Testis (tissue), 3 donors: ENCODE data around the gene ATOSB. TPM values are rescaled to one million over a fixed set of nuclear protein-coding genes. Genes with fewer than 3 reads are reported as not detected.
A peak's percentile ranks its signal among the peaks of the same experiment; 100 is the strongest.
"Not testable (repeated sequence)": the region's sequence is repeated elsewhere in the genome, so short reads cannot be mapped to it uniquely, and the experiment has no call there.

ENCODE experiments used
- DNase-seq: peaks from one replicate; pipeline ENCODE4 v3.0.0-alpha.2; 2019
- H3K27ac ChIP-seq, 2 donors: fragments of 200-600 bp; sonication (generic); one replicate each; pipeline ENCODE4 v1.5.1; 2019
- H3K27me3 ChIP-seq: fragments of 200-600 bp; sonication (generic); one replicate; pipeline ENCODE4 v1.5.1; 2019
- H3K36me3 ChIP-seq: fragments of 200-600 bp; sonication (generic); one replicate; pipeline ENCODE4 v1.5.1; 2017; ENCODE audit warnings: low read depth; ENCODE audit errors: missing control alignments
- H3K4me1 ChIP-seq: fragments of 200-600 bp; sonication (generic); one replicate; pipeline ENCODE4 v1.5.1; 2019
- H3K4me3 ChIP-seq, 2 donors: fragments of 200-600 bp; sonication (generic); one replicate each; pipeline ENCODE4 v1.5.1; 2017 to 2019
- H3K9me3 ChIP-seq: fragments of 200-600 bp; sonication (generic); one replicate; pipeline ENCODE4 v1.5.1; 2017
- CTCF ChIP-seq, 3 experiments: fragments of 450-650 bp in 2 of 3; fragments of 200-600 bp in 1 of 3; sonication (generic) in 1 of 3; IDR thresholded peaks; one replicate each; pipeline ENCODE4 v1.5.1; 2016 to 2019; ENCODE audit warnings: antibody characterized with exemption in 3 of 3, mild to moderate bottlenecking in 2 of 3, moderate library complexity in 1 of 3
- POLR2A ChIP-seq: fragments of 450-650 bp; IDR thresholded peaks from one replicate; pipeline ENCODE4 v1.6.1; 2017; ENCODE audit warnings: antibody characterized with exemption, mild to moderate bottlenecking, moderate library complexity
- WGBS, 2 donors: methylation state at CpG; one replicate each; pipeline ENCODE4 v1.1.5; 2018; 5-methylcytosine and 5-hydroxymethylcytosine counted together
- intact Hi-C: fragments of 100-400 bp; cut with DNase I; formaldehyde crosslinking; loops from one replicate; pipeline ENCODE4 v1.15.1; 2023; ENCODE audit warnings: low total_unique reads
- polyA plus RNA-seq: library from polyadenylated mRNA; stranded (reverse); fragments of 350-450 nt; fragmentation: Illumina TruSeq; extraction: RNeasy Lipid Tissue Mini Kit (QIAGEN cat#74804); gene quantifications from one replicate; pipeline ENCODE4 v1.2.3, GENCODE V29; 2014; ENCODE audit warnings: low read depth, low replicate concordance; ENCODE audit not compliant: insufficient read depth
- total RNA-seq, 2 donors: library from RNA; depleted of rRNA; stranded (reverse); fragments of >200 nt; gene quantifications; one replicate each; pipeline ENCODE4 v1.2.3, GENCODE V29; 2016

Gene ATOSB
- total and polyA plus RNA-seq, 3 donors from 2014 or later, result 15.9 to 19.6 (median 16.0) TPM

- Histone ChIP-seq H3K9me3 (no peaks in the 10 kb centered on the region), H3K4me3 (peak within 1 kb of the TSS; percentile 82 to 89), H3K27ac (peak within 1 kb of the TSS; percentile 87 to 91), H3K4me1 (peaks cover 8% of the 10 kb centered on the region), H3K36me3 (no peaks in the 10 kb centered on the region), H3K27me3 (no peaks in the 10 kb centered on the region)
- intact Hi-C loops, result no loop called here
- peak; percentile 98 for DNase-seq
- 0% methylated on average over 22 to 63 of the region's 70 CpGs for WGBS, 2 donors
- no peak for TF ChIP-seq CTCF (IDR thresholded peaks at IDR 0.05)
- peak; percentile 69 for TF ChIP-seq POLR2A
Measured at GRCh38 chr9:35161713-35162604, 46.3 kb upstream of the ATOSB start, which contains the start of gene UNC13B. Gene UNC13B, plus strand, starts transcription at chr9:35162009. Its CDS starts 275 bp downstream, at chr9:35162284.

GRCh38 chr9:35158501-35159280 is 43.0 kb upstream of the ATOSB start:
- no peak for TF ChIP-seq CTCF (IDR thresholded peaks at IDR 0.05)
- no peak for TF ChIP-seq POLR2A
- no peak overlapping the region for H3K27ac ChIP-seq
- no peak for DNase-seq
- WGBS, 2 donors, result 85% methylated on average over 10 of the region's 10 CpGs
- no peaks in the 10 kb centered on the region for H3K27me3 ChIP-seq
- no peaks in the 10 kb centered on the region for H3K9me3 ChIP-seq
- intact Hi-C loops, result no loop called here
- peaks cover 8% of the 10 kb centered on the region for H3K4me1 ChIP-seq
- H3K36me3 ChIP-seq, result no peaks in the 10 kb centered on the region
- no peak overlapping the region for H3K4me3 ChIP-seq

- H3K27ac ChIP-seq, intact Hi-C loops, H3K4me1 ChIP-seq, DNase-seq, H3K36me3 ChIP-seq, H3K27me3 ChIP-seq, H3K4me3 ChIP-seq, H3K9me3 ChIP-seq: not testable (repeated sequence)
- 68 to 78% methylated on average over 6 of the region's 6 CpGs for WGBS, 2 donors
Measured at GRCh38 chr9:35157836-35158235, 42.2 kb upstream of the ATOSB start.

GRCh38 chr9:35156781-35157180 is 41.1 kb upstream of the ATOSB start:
- Histone ChIP-seq H3K4me3 (no peak overlapping the region), H3K36me3 (no peaks in the 10 kb centered on the region), H3K4me1 (no peaks in the 10 kb centered on the region), H3K27me3 (no peaks in the 10 kb centered on the region), H3K9me3 (no peaks in the 10 kb centered on the region), H3K27ac (no peak overlapping the region)
- intact Hi-C loops, result no loop called here
- TF ChIP-seq POLR2A, result no peak
- no peak for TF ChIP-seq CTCF (IDR thresholded peaks at IDR 0.05)
- DNase-seq, result no peak

- no peak for TF ChIP-seq POLR2A
- TF ChIP-seq CTCF (IDR thresholded peaks at IDR 0.05), result no peak
- 95 to 96% methylated on average over 9 of the region's 9 CpGs for WGBS, 2 donors
- no peaks in the 10 kb centered on the region for H3K4me1 ChIP-seq
- no peaks in the 10 kb centered on the region for H3K9me3 ChIP-seq
- H3K27me3 ChIP-seq, result no peaks in the 10 kb centered on the region
- DNase-seq, result no peak
- H3K36me3 ChIP-seq, result no peaks in the 10 kb centered on the region
- no peak overlapping the region for H3K27ac ChIP-seq
- intact Hi-C loops, result no loop called here
- H3K4me3 ChIP-seq, result no peak overlapping the region
Measured at GRCh38 chr9:35152926-35153325, 37.3 kb upstream of the ATOSB start.

GRCh38 chr9:35147941-35148563 is 32.4 kb upstream of the ATOSB start:
- H3K27me3 ChIP-seq, H3K36me3 ChIP-seq, intact Hi-C loops, DNase-seq, H3K4me3 ChIP-seq, H3K4me1 ChIP-seq, H3K9me3 ChIP-seq, H3K27ac ChIP-seq: not testable (repeated sequence)
- 74 to 75% methylated on average over 5 of the region's 5 CpGs for WGBS, 2 donors
